CD14-positive monocyte (primary cell): ENCODE results near the gene CACNA1C. TPM values are rescaled to one million over a fixed set of nuclear protein-coding genes. Genes with fewer than 3 reads are reported as not detected.

ENCODE experiments used
- DNase-seq, 3 donors: peaks; one replicate each; pipeline ENCODE4 v3.0.0-alpha.2; 2011 to 2022
- H2AFZ ChIP-seq: 2 replicates; pipeline ENCODE4 v1.6.0; 2012; ENCODE audit warnings: mild to moderate bottlenecking, low read depth, low read length, inconsistent platforms; ENCODE audit not compliant: insufficient read depth, poor library complexity, severe bottlenecking
- H3K27ac ChIP-seq, 2 donors: 1 replicate in 1 of 2; 2 replicates in 1 of 2; pipeline ENCODE4 v1.5.1; 2012 to 2013; ENCODE audit warnings: low read length in 2 of 2, control low read depth in 1 of 2, inconsistent platforms in 1 of 2, low read depth in 1 of 2, mild to moderate bottlenecking in 1 of 2
- H3K27me3 ChIP-seq, 2 donors: one replicate each; pipeline versions ENCODE4 v1.6.0 to v1.6.1; 2011 to 2013; ENCODE audit warnings: low read length in 2 of 2; ENCODE audit not compliant: control insufficient read depth in 2 of 2, insufficient read depth in 2 of 2
- H3K36me3 ChIP-seq, 2 donors: replicated peaks in 1 of 2; 1 replicate in 1 of 2; 2 replicates in 1 of 2; pipeline versions ENCODE4 v1.5.1 to v1.6.1; 2012 to 2013; ENCODE audit warnings: low read length in 2 of 2, control low read depth in 1 of 2, inconsistent platforms in 1 of 2, mild to moderate bottlenecking in 1 of 2; ENCODE audit not compliant: insufficient read depth in 2 of 2, control insufficient read depth in 1 of 2
- H3K4me1 ChIP-seq, 2 donors: 1 replicate in 1 of 2; 2 replicates in 1 of 2; pipeline versions ENCODE4 v1.5.1 to v1.6.1; 2012 to 2013; ENCODE audit warnings: low read length in 2 of 2, control low read depth in 1 of 2, inconsistent platforms in 1 of 2, mild to moderate bottlenecking in 1 of 2, moderate library complexity in 1 of 2; ENCODE audit not compliant: insufficient read depth in 2 of 2, control insufficient read depth in 1 of 2
- H3K4me2 ChIP-seq: replicated peaks from 2 replicates; pipeline ENCODE3; 2012; ENCODE audit warnings: low read length, moderate library complexity, mild to moderate bottlenecking; ENCODE audit not compliant: poor library complexity, severe bottlenecking; ENCODE audit errors: extremely low read depth
- H3K4me3 ChIP-seq, 3 experiments: fragments of 200-600 bp in 1 of 3; sonication (generic) in 1 of 3; replicated peaks in 1 of 3; 1 replicate in 2 of 3; 2 replicates in 1 of 3; pipeline ENCODE4 v1.5.1; 2011 to 2013; ENCODE audit warnings: low read length in 3 of 3, mild to moderate bottlenecking in 3 of 3, control low read depth in 2 of 3, low read depth in 2 of 3, inconsistent platforms in 1 of 3, moderate library complexity in 1 of 3
- H3K79me2 ChIP-seq: 2 replicates; pipeline ENCODE4 v1.6.0; 2012; ENCODE audit warnings: mild to moderate bottlenecking, control low read depth, inconsistent platforms, low read length, moderate library complexity; ENCODE audit not compliant: insufficient read depth
- H3K9ac ChIP-seq: 2 replicates; pipeline ENCODE4 v1.6.0; 2017; ENCODE audit warnings: low read length, mild to moderate bottlenecking; ENCODE audit not compliant: insufficient read depth, poor library complexity, severe bottlenecking
- H3K9me3 ChIP-seq, 2 donors: replicated peaks in 1 of 2; 1 replicate in 1 of 2; 2 replicates in 1 of 2; pipeline versions ENCODE4 v1.5.1 to v1.6.1; 2012 to 2013; ENCODE audit warnings: low read length in 2 of 2, control low read depth in 1 of 2; ENCODE audit not compliant: control insufficient read depth in 1 of 2, insufficient read depth in 1 of 2
- H4K20me1 ChIP-seq: 2 replicates; pipeline ENCODE4 v1.6.0; 2012; ENCODE audit warnings: mild to moderate bottlenecking, low read length, control low read depth, moderate library complexity; ENCODE audit not compliant: insufficient read depth
- H3K27ac Mint-ChIP-seq, 7 donors: one replicate each; pipeline ENCODE4 v1.8.0; 2020; ENCODE audit warnings: mild to moderate bottlenecking in 7 of 7, mixed read lengths in 7 of 7, moderate library complexity in 6 of 7, inconsistent platforms in 2 of 7
- H3K27me3 Mint-ChIP-seq, 3 donors: one replicate each; pipeline ENCODE4 v1.8.0; 2021 to 2022; ENCODE audit warnings: low read depth in 3 of 3, mild to moderate bottlenecking in 3 of 3, mixed read lengths in 3 of 3, moderate library complexity in 3 of 3, inconsistent platforms in 1 of 3
- H3K36me3 Mint-ChIP-seq, 2 donors: one replicate each; pipeline ENCODE4 v1.8.0; 2020; ENCODE audit warnings: mixed read lengths in 2 of 2, inconsistent platforms in 1 of 2, mild to moderate bottlenecking in 1 of 2
- H3K4me1 Mint-ChIP-seq: one replicate; pipeline ENCODE4 v1.8.0; 2020; ENCODE audit warnings: mild to moderate bottlenecking, mixed read lengths
- H3K4me3 Mint-ChIP-seq, 2 donors: one replicate each; pipeline ENCODE4 v1.8.0; 2020; ENCODE audit warnings: mild to moderate bottlenecking in 2 of 2, mixed read lengths in 2 of 2, moderate library complexity in 1 of 2
- H3K9me3 Mint-ChIP-seq, 7 donors: one replicate each; pipeline ENCODE4 v1.8.0; 2020 to 2022; ENCODE audit warnings: mixed read lengths in 7 of 7, mild to moderate bottlenecking in 6 of 7, moderate library complexity in 6 of 7, inconsistent platforms in 2 of 7
- WGBS: methylation state at CpG from one replicate; pipeline ENCODE4 v1.1.5; 2013; ENCODE audit warnings: missing lambda C conversion rate; ENCODE audit not compliant: insufficient coverage; 5-methylcytosine and 5-hydroxymethylcytosine counted together
- intact Hi-C, 2 donors: fragments of 100-400 bp; cut with micrococcal nuclease; formaldehyde crosslinking; loops; one replicate each; pipeline versions ENCODE4 v1.15.0 to v1.15.1; 2023
- polyA plus RNA-seq, 3 donors: library from polyadenylated mRNA; depleted of rRNA in 1 of 3; unstranded in 2 of 3; stranded (reverse) in 1 of 3; fragments of 300-500 nt in 2 of 3; fragments of >200 nt in 1 of 3; fragmentation: Illumina TruSeq in 2 of 3; gene quantifications; 1 replicate in 2 of 3; 2 replicates in 1 of 3; pipeline ENCODE4 v1.2.3, GENCODE V29; 2012 to 2021
- TF ChIP-seq, protein P1 (sequence below): fragments of 200-600 bp; IDR thresholded peaks from one replicate; pipeline ENCODE4 v1.8.0; 2022; ENCODE audit warnings: antibody characterized with exemption, mild to moderate bottlenecking

Gene CACNA1C
- polyA plus RNA-seq, 3 donors: not detected

DNA sequence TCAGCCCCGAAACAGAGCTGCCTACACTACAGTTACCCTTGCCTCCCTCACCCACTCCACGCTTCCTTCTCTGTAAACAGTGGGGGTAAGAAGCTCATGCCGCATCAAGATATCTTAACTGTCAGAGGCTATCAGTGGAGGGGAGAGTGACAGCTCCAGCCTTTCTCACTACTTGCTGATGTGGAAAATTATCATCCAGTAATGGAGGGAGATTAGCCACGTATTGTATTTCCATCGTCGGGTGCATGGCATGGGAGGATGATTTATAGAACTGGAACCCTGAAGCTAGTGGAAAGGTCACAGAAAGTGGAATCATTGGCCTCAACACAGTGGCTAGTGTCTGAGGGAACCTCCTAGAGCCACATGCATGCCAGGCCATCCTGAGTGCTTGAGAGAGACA, 471.1 kb downstream of the CACNA1C start:
- H3K9me3 Mint-ChIP-seq: peaks cover 2 to 4% (median 4%) of the 10 kb centered on the region in 7 donors
- TF ChIP-seq, protein P1, sequence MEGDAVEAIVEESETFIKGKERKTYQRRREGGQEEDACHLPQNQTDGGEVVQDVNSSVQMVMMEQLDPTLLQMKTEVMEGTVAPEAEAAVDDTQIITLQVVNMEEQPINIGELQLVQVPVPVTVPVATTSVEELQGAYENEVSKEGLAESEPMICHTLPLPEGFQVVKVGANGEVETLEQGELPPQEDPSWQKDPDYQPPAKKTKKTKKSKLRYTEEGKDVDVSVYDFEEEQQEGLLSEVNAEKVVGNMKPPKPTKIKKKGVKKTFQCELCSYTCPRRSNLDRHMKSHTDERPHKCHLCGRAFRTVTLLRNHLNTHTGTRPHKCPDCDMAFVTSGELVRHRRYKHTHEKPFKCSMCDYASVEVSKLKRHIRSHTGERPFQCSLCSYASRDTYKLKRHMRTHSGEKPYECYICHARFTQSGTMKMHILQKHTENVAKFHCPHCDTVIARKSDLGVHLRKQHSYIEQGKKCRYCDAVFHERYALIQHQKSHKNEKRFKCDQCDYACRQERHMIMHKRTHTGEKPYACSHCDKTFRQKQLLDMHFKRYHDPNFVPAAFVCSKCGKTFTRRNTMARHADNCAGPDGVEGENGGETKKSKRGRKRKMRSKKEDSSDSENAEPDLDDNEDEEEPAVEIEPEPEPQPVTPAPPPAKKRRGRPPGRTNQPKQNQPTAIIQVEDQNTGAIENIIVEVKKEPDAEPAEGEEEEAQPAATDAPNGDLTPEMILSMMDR: no peak
- no peak overlapping the region for H3K4me2 ChIP-seq

DNA sequence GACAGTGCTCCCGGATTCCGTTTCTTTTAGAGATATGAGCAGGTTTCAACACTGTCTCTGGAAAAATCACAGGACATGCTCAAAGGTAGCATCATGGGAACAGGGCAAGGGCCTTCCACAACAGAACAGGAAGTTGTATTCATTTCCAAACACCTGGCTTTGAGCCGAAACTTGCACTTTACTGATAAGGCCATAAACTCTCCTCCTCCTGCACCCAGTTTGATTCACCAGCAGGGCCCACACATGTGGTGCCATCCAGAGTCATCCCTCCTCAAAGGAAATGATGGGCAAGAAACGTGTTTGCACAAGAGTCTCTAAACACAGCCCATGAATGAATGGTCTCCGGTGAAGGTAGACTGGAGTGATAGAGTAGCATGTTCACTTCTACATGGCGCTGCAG, 473.6 kb downstream of the CACNA1C start:
- no peak overlapping the region for H2AFZ ChIP-seq
- H3K27ac ChIP-seq: no peak overlapping the region
- Mint-ChIP-seq H3K9me3 (peaks cover 0 to 2% (median 0%) of the 10 kb centered on the region in 7 donors), H3K27me3 (peaks cover 0 to 5% (median 2%) of the 10 kb centered on the region in 3 donors), H3K4me3 (no peak overlapping the region), H3K4me1 (no peaks in the 10 kb centered on the region), H3K36me3 (no peaks in the 10 kb centered on the region), H3K27ac (no peak overlapping the region)
- no peaks in the 10 kb centered on the region for H3K9me3 ChIP-seq
- intact Hi-C loops: no loop called here
- H3K4me1 ChIP-seq: no peaks in the 10 kb centered on the region
- TF ChIP-seq, protein P1: no peak
- no peaks in the 10 kb centered on the region for H3K27me3 ChIP-seq
- no peaks in the 10 kb centered on the region for H4K20me1 ChIP-seq
- H3K79me2 ChIP-seq: no peaks in the 10 kb centered on the region
- no peak overlapping the region for H3K4me2 ChIP-seq
- no peaks in the 10 kb centered on the region for H3K36me3 ChIP-seq
- no peak overlapping the region for H3K9ac ChIP-seq
- DNase-seq: no peak
- H3K4me3 ChIP-seq: no peak overlapping the region
- 82% methylated on average over 2 of the region's 6 CpGs for WGBS

More for the DNA sequence above, 471.1 kb downstream of the CACNA1C start:
- no peaks in the 10 kb centered on the region for H3K36me3 ChIP-seq
- H3K27ac ChIP-seq: no peak overlapping the region
- Mint-ChIP-seq H3K36me3 (no peaks in the 10 kb centered on the region), H3K27me3 (peaks cover 0 to 8% (median 2%) of the 10 kb centered on the region in 3 donors), H3K27ac (no peak overlapping the region), H3K4me1 (no peaks in the 10 kb centered on the region), H3K4me3 (no peak overlapping the region)
- no peaks in the 10 kb centered on the region for H3K4me1 ChIP-seq
- no peak overlapping the region for H3K4me3 ChIP-seq
- H3K9me3 ChIP-seq: peaks cover 0 to 6% of the 10 kb centered on the region in 2 donors
- H2AFZ ChIP-seq: no peak overlapping the region
- 97% methylated on average over 3 of the region's 6 CpGs for WGBS
- no peak for DNase-seq
- intact Hi-C loops: no loop called here
- no peak overlapping the region for H3K9ac ChIP-seq
- no peaks in the 10 kb centered on the region for H3K27me3 ChIP-seq
- no peaks in the 10 kb centered on the region for H4K20me1 ChIP-seq
- H3K79me2 ChIP-seq: no peaks in the 10 kb centered on the region
